ENCODE measurements around the gene SMC3.

The SMC3 gene

GRCh38 chr10:110560012-110560411 is 7.5 kb upstream of the SMC3 start:
- no peak for TF ChIP-seq CTCF (IDR thresholded peaks at IDR 0.05; ENCODE audit: extremely low read depth, missing control alignments)
- DNase-seq (ENCODE audit: low spot score) = no peak

- DNase-seq (ENCODE audit: low spot score) = no peak
- TF ChIP-seq CTCF (IDR thresholded peaks at IDR 0.05; ENCODE audit: extremely low read depth, missing control alignments) = no peak
These were observed 6.2 kb upstream of the SMC3 start for GRCh38 chr10:110561292-110561691.

DNA sequence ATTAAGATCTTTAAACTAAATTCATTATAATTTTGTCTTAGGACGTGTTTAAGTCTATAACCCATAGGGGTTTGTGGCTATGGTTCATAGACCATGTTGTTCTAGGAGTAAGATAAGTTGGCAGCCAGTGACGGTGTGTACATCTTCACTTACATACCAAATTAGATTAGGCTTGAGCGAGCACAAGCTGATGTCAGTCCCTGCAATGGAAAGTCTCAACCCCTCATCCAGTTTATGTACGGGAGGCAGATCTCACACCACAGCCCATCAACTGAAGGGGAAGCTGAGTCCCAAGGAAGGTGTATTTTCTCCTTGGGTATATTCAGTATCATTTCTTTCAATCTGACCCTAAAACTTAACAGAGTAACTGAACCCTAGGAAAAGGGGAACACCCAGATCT is 5.1 kb upstream of the SMC3 start:
- DNase-seq (ENCODE audit: low spot score) = no peak
- no peak for TF ChIP-seq CTCF (IDR thresholded peaks at IDR 0.05; ENCODE audit: extremely low read depth, missing control alignments)

GRCh38 chr10:110563132-110563531 is 4.4 kb upstream of the SMC3 start:
- no peak for TF ChIP-seq CTCF (IDR thresholded peaks at IDR 0.05; ENCODE audit: extremely low read depth, missing control alignments)
- no peak for DNase-seq (ENCODE audit: low spot score)

- no peak for TF ChIP-seq CTCF (IDR thresholded peaks at IDR 0.05; ENCODE audit: extremely low read depth, missing control alignments)
- DNase-seq (ENCODE audit: low spot score) = no peak
These were observed 859 bp upstream of the SMC3 start for GRCh38 chr10:110566472-110567200.

- no peak for TF ChIP-seq CTCF (IDR thresholded peaks at IDR 0.05; ENCODE audit: extremely low read depth, missing control alignments)
These were observed 700 bp downstream of the SMC3 start for GRCh38 chr10:110568055-110568735.

GRCh38 chr10:110569122-110569521 is 1.6 kb downstream of the SMC3 start:
- no peak for DNase-seq (ENCODE audit: low spot score)
- TF ChIP-seq CTCF (IDR thresholded peaks at IDR 0.05; ENCODE audit: extremely low read depth, missing control alignments) = no peak

More at GRCh38 chr10:110568055-110568735, 700 bp downstream of the SMC3 start:
- peak; percentile 57 for DNase-seq (ENCODE audit: low spot score)
